SH-SY5Y (cell line): ENCODE data around the gene CD69.

Experiments used
- GATA2 ChIP-seq: IDR thresholded peaks from 2 replicates; pipeline ENCODE4 v1.6.1; 2011; ENCODE audit warnings: mild to moderate bottlenecking, low read depth, low read length
- GATA3 ChIP-seq: IDR thresholded peaks from 2 replicates; pipeline ENCODE4 v1.6.1; 2011; ENCODE audit warnings: low read depth, mild to moderate bottlenecking, low read length, moderate library complexity

GRCh38 chr12:9797722-9798619, 37.3 kb upstream of the CD69 start:
- TF ChIP-seq GATA2 (no peak), GATA3 (no peak)
